Neural progenitor cell (in vitro differentiated cells): ENCODE results near the gene STMN3.

Experiments
- EZH2 ChIP-seq: fragments of 200-600 bp; sonication (generic); IDR thresholded peaks from 2 replicates; pipeline ENCODE4 v1.6.1; 2017; ENCODE audit warnings: antibody characterized with exemption, mild to moderate bottlenecking, moderate library complexity
- EZH2phosphoT487 ChIP-seq: fragments of 200-600 bp; sonication (generic); IDR thresholded peaks from 2 replicates; pipeline ENCODE4 v1.6.1; 2017; ENCODE audit warnings: antibody characterized with exemption
- TF ChIP-seq, protein P1 (sequence below): fragments of 200-600 bp; sonication (generic); IDR thresholded peaks from 2 replicates; pipeline ENCODE4 v1.5.1; 2017; ENCODE audit warnings: antibody characterized with exemption, mild to moderate bottlenecking

DNA sequence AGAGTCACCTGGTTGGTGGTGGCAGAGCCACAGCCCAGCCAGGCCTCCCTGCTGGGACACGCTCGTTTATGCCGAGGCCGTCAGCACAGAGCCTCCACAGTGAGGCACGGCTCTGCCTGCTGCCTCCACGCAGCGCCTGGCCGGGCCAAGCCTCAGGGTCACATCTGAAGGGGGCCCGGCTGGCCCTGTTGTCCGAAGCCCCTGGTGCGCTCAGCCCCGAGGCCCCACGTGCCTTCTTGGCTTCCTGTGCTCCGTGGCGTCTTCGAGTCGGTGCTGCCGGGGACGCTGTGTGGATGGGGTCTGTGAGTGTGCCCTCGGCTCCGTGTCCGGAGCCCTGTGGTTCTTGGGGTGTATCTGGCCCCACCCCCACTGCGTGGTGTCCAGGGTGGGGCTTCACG lies 32.9 kb upstream of the STMN3 start:
- TF ChIP-seq, protein P1, sequence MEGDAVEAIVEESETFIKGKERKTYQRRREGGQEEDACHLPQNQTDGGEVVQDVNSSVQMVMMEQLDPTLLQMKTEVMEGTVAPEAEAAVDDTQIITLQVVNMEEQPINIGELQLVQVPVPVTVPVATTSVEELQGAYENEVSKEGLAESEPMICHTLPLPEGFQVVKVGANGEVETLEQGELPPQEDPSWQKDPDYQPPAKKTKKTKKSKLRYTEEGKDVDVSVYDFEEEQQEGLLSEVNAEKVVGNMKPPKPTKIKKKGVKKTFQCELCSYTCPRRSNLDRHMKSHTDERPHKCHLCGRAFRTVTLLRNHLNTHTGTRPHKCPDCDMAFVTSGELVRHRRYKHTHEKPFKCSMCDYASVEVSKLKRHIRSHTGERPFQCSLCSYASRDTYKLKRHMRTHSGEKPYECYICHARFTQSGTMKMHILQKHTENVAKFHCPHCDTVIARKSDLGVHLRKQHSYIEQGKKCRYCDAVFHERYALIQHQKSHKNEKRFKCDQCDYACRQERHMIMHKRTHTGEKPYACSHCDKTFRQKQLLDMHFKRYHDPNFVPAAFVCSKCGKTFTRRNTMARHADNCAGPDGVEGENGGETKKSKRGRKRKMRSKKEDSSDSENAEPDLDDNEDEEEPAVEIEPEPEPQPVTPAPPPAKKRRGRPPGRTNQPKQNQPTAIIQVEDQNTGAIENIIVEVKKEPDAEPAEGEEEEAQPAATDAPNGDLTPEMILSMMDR = no peak
- TF ChIP-seq EZH2 = no peak
- no peak for TF ChIP-seq EZH2phosphoT487
